ENCODE results near the gene CELF5.

GRCh38 chr19:3190470-3190770 is 34.0 kb upstream of the CELF5 start:
- TF ChIP-seq, protein P1, sequence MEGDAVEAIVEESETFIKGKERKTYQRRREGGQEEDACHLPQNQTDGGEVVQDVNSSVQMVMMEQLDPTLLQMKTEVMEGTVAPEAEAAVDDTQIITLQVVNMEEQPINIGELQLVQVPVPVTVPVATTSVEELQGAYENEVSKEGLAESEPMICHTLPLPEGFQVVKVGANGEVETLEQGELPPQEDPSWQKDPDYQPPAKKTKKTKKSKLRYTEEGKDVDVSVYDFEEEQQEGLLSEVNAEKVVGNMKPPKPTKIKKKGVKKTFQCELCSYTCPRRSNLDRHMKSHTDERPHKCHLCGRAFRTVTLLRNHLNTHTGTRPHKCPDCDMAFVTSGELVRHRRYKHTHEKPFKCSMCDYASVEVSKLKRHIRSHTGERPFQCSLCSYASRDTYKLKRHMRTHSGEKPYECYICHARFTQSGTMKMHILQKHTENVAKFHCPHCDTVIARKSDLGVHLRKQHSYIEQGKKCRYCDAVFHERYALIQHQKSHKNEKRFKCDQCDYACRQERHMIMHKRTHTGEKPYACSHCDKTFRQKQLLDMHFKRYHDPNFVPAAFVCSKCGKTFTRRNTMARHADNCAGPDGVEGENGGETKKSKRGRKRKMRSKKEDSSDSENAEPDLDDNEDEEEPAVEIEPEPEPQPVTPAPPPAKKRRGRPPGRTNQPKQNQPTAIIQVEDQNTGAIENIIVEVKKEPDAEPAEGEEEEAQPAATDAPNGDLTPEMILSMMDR (IDR thresholded peaks at IDR 0.05): no peak
- TF ChIP-seq POLR2A (IDR thresholded peaks at IDR 0.05): no peak
